HL-60 (cell line): ENCODE data around the gene CEP89.

Experiments
- DNase-seq, 2 experiments: peaks; one replicate each; pipeline ENCODE4 v3.0.0-alpha.2; 2010 to 2020; ENCODE audit warnings: low read depth in 1 of 2, low spot score in 1 of 2
- H3K27ac ChIP-seq: fragments of 250-450 bp; sonication (Bioruptor Pico); replicated peaks from 2 replicates; pipeline ENCODE4 v1.5.1; 2020; ENCODE audit warnings: mild to moderate bottlenecking, moderate library complexity
- H3K27me3 ChIP-seq: fragments of 250-450 bp; sonication (Bioruptor Pico); 2 replicates; pipeline ENCODE4 v1.5.1; 2021; ENCODE audit warnings: mild to moderate bottlenecking, moderate library complexity; ENCODE audit not compliant: insufficient read depth, poor library complexity, severe bottlenecking
- H3K4me3 ChIP-seq: replicated peaks from 2 replicates; pipeline ENCODE4 v1.5.1; 2011; ENCODE audit warnings: mild to moderate bottlenecking, control low read depth, low read length; ENCODE audit not compliant: insufficient read depth
- CTCF ChIP-seq: IDR thresholded peaks from one replicate; pipeline ENCODE4 v1.5.1; 2011; ENCODE audit warnings: low read length, control low read depth, inconsistent platforms; ENCODE audit not compliant: insufficient read depth
- GABPA ChIP-seq: IDR thresholded peaks from 2 replicates; pipeline ENCODE4 v1.6.1; 2012; ENCODE audit warnings: low read depth
- POLR2AphosphoS5 ChIP-seq: IDR thresholded peaks from 2 replicates; pipeline ENCODE4 v1.6.1; 2012; ENCODE audit warnings: low read depth
- SPI1 ChIP-seq: IDR thresholded peaks from 2 replicates; pipeline ENCODE4 v1.6.1; 2012; ENCODE audit warnings: low read depth, mild to moderate bottlenecking, borderline replicate concordance
- TF ChIP-seq, protein P1 (sequence below): IDR thresholded peaks from 2 replicates; pipeline ENCODE4 v1.6.1; 2012; ENCODE audit warnings: low read depth; ENCODE audit not compliant: insufficient replicate concordance

The CEP89 gene

GRCh38 chr19:32890841-32891240 lies 80.9 kb downstream of the CEP89 start:
- DNase-seq = no peak
- Histone ChIP-seq H3K27me3 (no peaks in the 10 kb centered on the region), H3K27ac (no peak overlapping the region), H3K4me3 (no peak overlapping the region)
- TF ChIP-seq, protein P1, sequence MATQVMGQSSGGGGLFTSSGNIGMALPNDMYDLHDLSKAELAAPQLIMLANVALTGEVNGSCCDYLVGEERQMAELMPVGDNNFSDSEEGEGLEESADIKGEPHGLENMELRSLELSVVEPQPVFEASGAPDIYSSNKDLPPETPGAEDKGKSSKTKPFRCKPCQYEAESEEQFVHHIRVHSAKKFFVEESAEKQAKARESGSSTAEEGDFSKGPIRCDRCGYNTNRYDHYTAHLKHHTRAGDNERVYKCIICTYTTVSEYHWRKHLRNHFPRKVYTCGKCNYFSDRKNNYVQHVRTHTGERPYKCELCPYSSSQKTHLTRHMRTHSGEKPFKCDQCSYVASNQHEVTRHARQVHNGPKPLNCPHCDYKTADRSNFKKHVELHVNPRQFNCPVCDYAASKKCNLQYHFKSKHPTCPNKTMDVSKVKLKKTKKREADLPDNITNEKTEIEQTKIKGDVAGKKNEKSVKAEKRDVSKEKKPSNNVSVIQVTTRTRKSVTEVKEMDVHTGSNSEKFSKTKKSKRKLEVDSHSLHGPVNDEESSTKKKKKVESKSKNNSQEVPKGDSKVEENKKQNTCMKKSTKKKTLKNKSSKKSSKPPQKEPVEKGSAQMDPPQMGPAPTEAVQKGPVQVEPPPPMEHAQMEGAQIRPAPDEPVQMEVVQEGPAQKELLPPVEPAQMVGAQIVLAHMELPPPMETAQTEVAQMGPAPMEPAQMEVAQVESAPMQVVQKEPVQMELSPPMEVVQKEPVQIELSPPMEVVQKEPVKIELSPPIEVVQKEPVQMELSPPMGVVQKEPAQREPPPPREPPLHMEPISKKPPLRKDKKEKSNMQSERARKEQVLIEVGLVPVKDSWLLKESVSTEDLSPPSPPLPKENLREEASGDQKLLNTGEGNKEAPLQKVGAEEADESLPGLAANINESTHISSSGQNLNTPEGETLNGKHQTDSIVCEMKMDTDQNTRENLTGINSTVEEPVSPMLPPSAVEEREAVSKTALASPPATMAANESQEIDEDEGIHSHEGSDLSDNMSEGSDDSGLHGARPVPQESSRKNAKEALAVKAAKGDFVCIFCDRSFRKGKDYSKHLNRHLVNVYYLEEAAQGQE = no peak
- TF ChIP-seq SPI1 (no peak), POLR2AphosphoS5 (no peak), GABPA (no peak), CTCF (no peak)

GRCh38 chr19:32890326-32890725 lies 81.4 kb downstream of the CEP89 start:
- Histone ChIP-seq H3K27ac (no peak overlapping the region), H3K4me3 (no peak overlapping the region), H3K27me3 (no peaks in the 10 kb centered on the region)
- no peak for DNase-seq
- no peak for TF ChIP-seq POLR2AphosphoS5
- TF ChIP-seq CTCF = no peak
- TF ChIP-seq, protein P1 = no peak
- TF ChIP-seq SPI1 = no peak
- TF ChIP-seq GABPA = no peak

GRCh38 chr19:32889137-32889934 lies 82.4 kb downstream of the CEP89 start:
- Histone ChIP-seq H3K4me3 (no peak overlapping the region), H3K27ac (no peak overlapping the region), H3K27me3 (no peaks in the 10 kb centered on the region)
- DNase-seq = no peak
- no peak for TF ChIP-seq CTCF
- TF ChIP-seq, protein P1 = no peak
- no peak for TF ChIP-seq GABPA
- no peak for TF ChIP-seq SPI1
